Spleen (tissue), 11 donors: ENCODE measurements around the gene NCK2. TPM values are rescaled to one million over a fixed set of nuclear protein-coding genes. Genes with fewer than 3 reads are reported as not detected.

Source experiments
- DNase-seq: peaks from one replicate; pipeline ENCODE4 v3.0.0-alpha.2; 2020
- H3K27ac ChIP-seq, 8 donors: fragments of 200-600 bp; sonication (generic) in 7 of 8; 1 replicate in 4 of 8; 2 replicates in 4 of 8; pipeline versions ENCODE4 v1.5.0 to v1.8.0; 2016 to 2021; ENCODE audit warnings: inconsistent platforms in 4 of 8, mild to moderate bottlenecking in 4 of 8, moderate library complexity in 1 of 8
- H3K27me3 ChIP-seq, 7 donors: fragments of 200-600 bp; sonication (generic) in 6 of 7; replicated peaks in 1 of 7; 1 replicate in 4 of 7; 2 replicates in 3 of 7; pipeline versions ENCODE4 v1.5.0 to v1.8.0; 2016 to 2021; ENCODE audit warnings: inconsistent platforms in 3 of 7, mild to moderate bottlenecking in 1 of 7
- H3K36me3 ChIP-seq, 6 donors: fragments of 200-600 bp; sonication (generic) in 5 of 6; 1 replicate in 4 of 6; 2 replicates in 2 of 6; pipeline versions ENCODE4 v1.5.0 to v1.8.0; 2016 to 2021; ENCODE audit warnings: inconsistent platforms in 2 of 6
- H3K4me1 ChIP-seq, 6 donors: fragments of 200-600 bp; sonication (generic) in 5 of 6; 1 replicate in 3 of 6; 2 replicates in 3 of 6; pipeline versions ENCODE4 v1.5.0 to v1.8.0; 2016 to 2021; ENCODE audit warnings: inconsistent platforms in 3 of 6
- H3K4me3 ChIP-seq, 8 donors: fragments of 200-600 bp; sonication (generic) in 7 of 8; 1 replicate in 4 of 8; 2 replicates in 4 of 8; pipeline versions ENCODE4 v1.5.0 to v1.8.0; 2016 to 2021; ENCODE audit warnings: inconsistent platforms in 4 of 8, mild to moderate bottlenecking in 4 of 8, moderate library complexity in 2 of 8
- H3K9me3 ChIP-seq, 8 donors: fragments of 200-600 bp; sonication (generic) in 7 of 8; 1 replicate in 4 of 8; 2 replicates in 4 of 8; pipeline versions ENCODE4 v1.5.0 to v1.8.0; 2016 to 2021; ENCODE audit warnings: inconsistent platforms in 4 of 8
- CTCF ChIP-seq, 11 experiments: fragments of 200-600 bp in 7 of 11; fragments of 450-650 bp in 4 of 11; sonication (generic) in 4 of 11; IDR thresholded peaks in 8 of 11; conservative IDR thresholded peaks in 3 of 11; 1 replicate in 7 of 11; 2 replicates in 4 of 11; pipeline versions ENCODE4 v1.4.0 to v1.8.0; 2016 to 2021; ENCODE audit warnings: antibody characterized with exemption in 11 of 11, inconsistent platforms in 4 of 11, mild to moderate bottlenecking in 1 of 11
- POLR2A ChIP-seq, 3 donors: fragments of 450-650 bp; IDR thresholded peaks; one replicate each; pipeline ENCODE4 v1.5.1; 2017; ENCODE audit warnings: antibody characterized with exemption in 3 of 3, mild to moderate bottlenecking in 1 of 3
- POLR2AphosphoS5 ChIP-seq, 3 donors: sonication (generic); formaldehyde crosslinking; IDR thresholded peaks; one replicate each; pipeline ENCODE4 v1.5.1; 2017; ENCODE audit warnings: antibody characterized with exemption in 3 of 3
- WGBS, 5 donors: extraction: QIAGEN DNeasy Blood & Tissue Kit in 3 of 5; methylation state at CpG; one replicate each; pipeline versions ENCODE4 v1.1.5 to v1.1.7; 2013 to 2018; 5-methylcytosine and 5-hydroxymethylcytosine counted together
- intact Hi-C: fragments of 100-400 bp; cut with DNase I; formaldehyde crosslinking; loops from one replicate; pipeline ENCODE4 v1.15.0; 2023; ENCODE audit warnings: low total_unique reads
- polyA plus RNA-seq, 3 donors: library from polyadenylated mRNA; stranded (reverse); fragments of 200-250 nt; gene quantifications; one replicate each; pipeline ENCODE4 v1.2.1, GENCODE V29; 2013
- total RNA-seq, 7 donors: library from RNA; depleted of rRNA in 3 of 7; stranded (reverse); fragments of >200 nt in 3 of 7; fragmentation: NEBNext Ultra II Directional in 4 of 7; extraction: Animal tissue kit (Norgen Biotek cat#: 25700) in 4 of 7; gene quantifications; one replicate each; pipeline versions ENCODE4 v1.1.0 to v1.2.1, GENCODE V29; 2016 to 2021
- donor health status: healthy with polysubstance abuse.
- donor health status: DM: no; HTN: no; CAD: no; lungs with moderate emphysema.
- donor health status: DM: no; HTN: no; CAD: no.
- donor health status: Bipolar disorder and iron deficiency.
- donor health status: healthy.
- donor health status: DM: no; HTN: no; CAD: no.
- donor health status: DM: yes; HTN: yes; CAD: no.

NCK2 gene
- total and polyA plus RNA-seq, 10 donors = 21.5 to 106 (median 62.6) TPM

GRCh38 chr2:105785095-105785847 is 40.6 kb downstream of the NCK2 start:
- peak overlapping the region in 3 of 8 donors; percentile 9 to 93 (median 80) for H3K27ac ChIP-seq
- DNase-seq = no peak
- intact Hi-C loops = loop anchor here (10.0 kb wide), 1 partner anchor 300 kb away; no protein-coding TSS in a partner anchor
- H3K27me3 ChIP-seq = no peaks in the 10 kb centered on the region
- 86 to 96% (median 93%) methylated on average over 17 of the region's 17 CpGs for WGBS, 5 donors
- H3K4me3 ChIP-seq = no peak overlapping the region
- peaks cover 57 to 100% (median 92%) of the 10 kb centered on the region in 6 donors for H3K4me1 ChIP-seq
- no peak for TF ChIP-seq CTCF (IDR thresholded peaks at IDR 0.05 in 8 of 11, conservative IDR thresholded peaks at IDR 0.05 in 3 of 11)
- no peak for TF ChIP-seq POLR2AphosphoS5 (IDR thresholded peaks at IDR 0.05)
- no peak for TF ChIP-seq POLR2A (IDR thresholded peaks at IDR 0.05)
- H3K9me3 ChIP-seq = no peaks in the 10 kb centered on the region
- peaks cover 0 to 19% (median 0%) of the 10 kb centered on the region in 6 donors for H3K36me3 ChIP-seq

- Histone ChIP-seq H3K27me3 (no peaks in the 10 kb centered on the region), H3K27ac (peak overlapping the region; percentile 3 to 93 (median 66)), H3K36me3 (peaks cover 0 to 19% (median 0%) of the 10 kb centered on the region in 6 donors), H3K9me3 (no peaks in the 10 kb centered on the region), H3K4me3 (peak overlapping the region in 1 of 8 donors; percentile 6), H3K4me1 (peaks cover 56 to 100% (median 92%) of the 10 kb centered on the region in 6 donors)
- no peak for TF ChIP-seq POLR2A (IDR thresholded peaks at IDR 0.05)
- TF ChIP-seq CTCF (IDR thresholded peaks at IDR 0.05 in 8 of 11, conservative IDR thresholded peaks at IDR 0.05 in 3 of 11) = no peak
- TF ChIP-seq POLR2AphosphoS5 (IDR thresholded peaks at IDR 0.05) = no peak
- WGBS, 5 donors = 58 to 65% (median 60%) methylated on average over 22 to 23 of the region's 23 CpGs
- intact Hi-C loops = loop anchor here (10.0 kb wide), 1 partner anchor 298 kb away; no protein-coding TSS in a partner anchor
- DNase-seq = no peak
Measured at GRCh38 chr2:105786231-105787230, 41.8 kb downstream of the NCK2 start.

GRCh38 chr2:105787376-105788318 is 42.9 kb downstream of the NCK2 start:
- Histone ChIP-seq H3K36me3 (peaks cover 0 to 17% (median 0%) of the 10 kb centered on the region in 6 donors), H3K4me3 (no peak overlapping the region), H3K27me3 (no peaks in the 10 kb centered on the region), H3K27ac (peak overlapping the region; percentile 3 to 93 (median 66)), H3K4me1 (peaks cover 51 to 100% (median 91%) of the 10 kb centered on the region in 6 donors), H3K9me3 (no peaks in the 10 kb centered on the region)
- WGBS, 5 donors = 69 to 86% (median 84%) methylated on average over 10 to 11 of the region's 11 CpGs
- peak in 1 of 11 experiments; percentile 48 for TF ChIP-seq CTCF (IDR thresholded peaks at IDR 0.05 in 8 of 11, conservative IDR thresholded peaks at IDR 0.05 in 3 of 11)
- TF ChIP-seq POLR2A (IDR thresholded peaks at IDR 0.05) = no peak
- TF ChIP-seq POLR2AphosphoS5 (IDR thresholded peaks at IDR 0.05) = peak in 2 of 3 donors; percentile 1 to 15
- no peak for DNase-seq
- intact Hi-C loops = loop anchor here (10.0 kb wide), 1 partner anchor 297 kb away; no protein-coding TSS in a partner anchor
